Erythroblast (primary cell): ENCODE results near the gene TJP1.

Experiments used
- GATA1 ChIP-seq: IDR thresholded peaks from 2 replicates; pipeline ENCODE4 v1.6.1; 2011; ENCODE audit warnings: low read depth, mild to moderate bottlenecking, control low read depth, low read length, moderate library complexity
- POLR2A ChIP-seq: IDR thresholded peaks from 2 replicates; pipeline ENCODE4 v1.6.1; 2011; ENCODE audit warnings: mild to moderate bottlenecking, low read length

GRCh38 chr15:29773816-29774215 lies 48.5 kb downstream of the TJP1 start:
- TF ChIP-seq POLR2A (no peak), GATA1 (no peak)
